AG04449 (cell line): ENCODE measurements around the gene CRAT.
"Not testable (repeated sequence)": the region's sequence is repeated elsewhere in the genome, so short reads cannot be mapped to it uniquely, and the experiment has no call there.

Experiments
- CTCF ChIA-PET: fragments of 350-600 bp; formaldehyde crosslinking; extraction: SDS; loops from one replicate; lab custom pipeline; 2021; ENCODE audit warnings: antibody characterized with exemption; lab: Yijun Ruan, JAX
- POLR2A ChIA-PET: fragments of 400-600, 350-600 bp; formaldehyde crosslinking; extraction: SDS; loops from one replicate; lab custom pipeline; 2020; ENCODE audit warnings: antibody characterized with exemption, inconsistent platforms; lab: Yijun Ruan, JAX
- DNase-seq: peaks from one replicate; pipeline ENCODE4 v3.0.0-alpha.2; 2010; ENCODE audit warnings: low read depth, low spot score
- H3K4me3 ChIP-seq: 2 replicates; pipeline ENCODE4 v1.5.1; 2011; ENCODE audit warnings: low read depth, mild to moderate bottlenecking, control low read depth, low read length
- TF ChIP-seq, protein P1 (sequence below): IDR thresholded peaks from one replicate; pipeline ENCODE4 v1.5.1; 2011; ENCODE audit warnings: mild to moderate bottlenecking, moderate library complexity, low read length, control low read depth, inconsistent platforms; ENCODE audit not compliant: insufficient read depth; ENCODE audit errors: missing control alignments

Gene CRAT

DNA sequence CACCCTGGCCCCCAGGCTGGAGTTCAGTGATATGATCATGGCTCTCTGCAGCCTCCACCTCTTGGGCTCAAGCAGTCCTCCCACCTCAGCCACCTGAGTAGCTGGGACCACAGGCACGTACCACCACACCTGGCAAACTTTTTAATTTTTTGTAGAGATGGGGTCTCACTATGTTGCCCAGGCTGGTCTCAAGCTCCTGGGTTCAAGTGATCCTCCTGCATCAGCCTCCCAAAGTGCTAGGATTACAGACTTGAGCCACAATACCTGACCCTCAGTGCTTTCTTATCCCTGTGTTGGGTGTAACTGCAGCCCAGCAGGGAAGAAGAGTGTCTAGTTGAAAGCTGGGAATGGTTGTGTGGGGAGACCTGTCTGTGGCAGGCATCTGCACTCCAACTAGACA lies 11.5 kb upstream of the CRAT start:
- CTCF ChIA-PET, result interaction anchor here (1.1 to 24.0 kb wide), 6 partner anchors 8 to 504 kb away, joined by 3 to 735 read pairs (median 7); partner anchors contain the start of genes C9orf50 and NTMT1
- POLR2A ChIA-PET, result no interaction called here
- TF ChIP-seq, protein P1, sequence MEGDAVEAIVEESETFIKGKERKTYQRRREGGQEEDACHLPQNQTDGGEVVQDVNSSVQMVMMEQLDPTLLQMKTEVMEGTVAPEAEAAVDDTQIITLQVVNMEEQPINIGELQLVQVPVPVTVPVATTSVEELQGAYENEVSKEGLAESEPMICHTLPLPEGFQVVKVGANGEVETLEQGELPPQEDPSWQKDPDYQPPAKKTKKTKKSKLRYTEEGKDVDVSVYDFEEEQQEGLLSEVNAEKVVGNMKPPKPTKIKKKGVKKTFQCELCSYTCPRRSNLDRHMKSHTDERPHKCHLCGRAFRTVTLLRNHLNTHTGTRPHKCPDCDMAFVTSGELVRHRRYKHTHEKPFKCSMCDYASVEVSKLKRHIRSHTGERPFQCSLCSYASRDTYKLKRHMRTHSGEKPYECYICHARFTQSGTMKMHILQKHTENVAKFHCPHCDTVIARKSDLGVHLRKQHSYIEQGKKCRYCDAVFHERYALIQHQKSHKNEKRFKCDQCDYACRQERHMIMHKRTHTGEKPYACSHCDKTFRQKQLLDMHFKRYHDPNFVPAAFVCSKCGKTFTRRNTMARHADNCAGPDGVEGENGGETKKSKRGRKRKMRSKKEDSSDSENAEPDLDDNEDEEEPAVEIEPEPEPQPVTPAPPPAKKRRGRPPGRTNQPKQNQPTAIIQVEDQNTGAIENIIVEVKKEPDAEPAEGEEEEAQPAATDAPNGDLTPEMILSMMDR, result no peak
- no peak overlapping the region for H3K4me3 ChIP-seq
- DNase-seq, result no peak

DNA sequence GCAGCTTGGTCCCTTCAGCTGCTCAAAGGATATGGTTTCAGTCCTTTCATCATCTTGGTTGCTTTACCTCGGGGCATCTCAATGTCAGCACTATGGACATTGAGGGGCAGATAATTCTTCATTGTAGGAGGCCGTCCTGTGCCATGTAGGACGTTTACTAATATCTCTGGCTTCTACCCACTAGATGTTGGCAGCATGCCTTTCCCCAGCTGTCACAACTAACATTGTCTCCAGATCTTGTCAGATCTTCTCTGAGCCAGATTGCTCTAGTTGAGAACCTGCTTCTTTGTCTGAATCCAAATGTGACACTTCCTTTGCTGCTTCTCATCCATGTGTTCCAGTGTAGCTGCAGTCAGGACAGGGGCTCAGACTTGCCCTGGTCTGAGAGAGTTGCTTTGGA lies 10.9 kb upstream of the CRAT start:
- POLR2A ChIA-PET, result no interaction called here
- CTCF ChIA-PET, result interaction anchor here (1.1 to 24.0 kb wide), 5 partner anchors 9 to 505 kb away, joined by 3 to 735 read pairs (median 7); partner anchors contain the start of genes C9orf50 and NTMT1
- no peak for DNase-seq
- no peak overlapping the region for H3K4me3 ChIP-seq
- TF ChIP-seq, protein P1, result no peak

DNA sequence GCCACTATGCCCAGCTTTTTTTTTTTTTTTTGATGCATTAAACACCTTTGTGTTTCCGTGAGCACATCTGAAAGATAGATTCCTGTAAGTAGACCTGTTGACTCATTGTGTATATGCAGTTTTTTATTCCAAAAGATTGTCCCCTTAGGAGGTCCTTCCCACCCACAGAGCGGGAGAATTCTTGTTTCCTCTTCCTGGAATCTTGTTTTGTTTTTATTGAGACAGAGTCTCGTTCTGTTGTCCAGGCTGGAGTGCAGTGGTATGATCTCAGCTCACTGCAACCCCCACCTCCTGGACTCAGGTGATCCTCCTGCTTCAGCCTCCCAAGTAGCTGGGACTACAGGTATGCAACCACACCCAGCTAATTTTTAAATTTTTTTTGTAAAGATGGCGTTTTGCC lies 8.2 kb upstream of the CRAT start:
- POLR2A ChIA-PET, result no interaction called here
- TF ChIP-seq, protein P1, result no peak
- H3K4me3 ChIP-seq, result no peak overlapping the region
- DNase-seq, result no peak
- CTCF ChIA-PET, result interaction anchor here (1.6 to 9.4 kb wide), 2 partner anchors 15 to 20 kb away, joined by 4 to 100 read pairs; no protein-coding TSS in a partner anchor

DNA sequence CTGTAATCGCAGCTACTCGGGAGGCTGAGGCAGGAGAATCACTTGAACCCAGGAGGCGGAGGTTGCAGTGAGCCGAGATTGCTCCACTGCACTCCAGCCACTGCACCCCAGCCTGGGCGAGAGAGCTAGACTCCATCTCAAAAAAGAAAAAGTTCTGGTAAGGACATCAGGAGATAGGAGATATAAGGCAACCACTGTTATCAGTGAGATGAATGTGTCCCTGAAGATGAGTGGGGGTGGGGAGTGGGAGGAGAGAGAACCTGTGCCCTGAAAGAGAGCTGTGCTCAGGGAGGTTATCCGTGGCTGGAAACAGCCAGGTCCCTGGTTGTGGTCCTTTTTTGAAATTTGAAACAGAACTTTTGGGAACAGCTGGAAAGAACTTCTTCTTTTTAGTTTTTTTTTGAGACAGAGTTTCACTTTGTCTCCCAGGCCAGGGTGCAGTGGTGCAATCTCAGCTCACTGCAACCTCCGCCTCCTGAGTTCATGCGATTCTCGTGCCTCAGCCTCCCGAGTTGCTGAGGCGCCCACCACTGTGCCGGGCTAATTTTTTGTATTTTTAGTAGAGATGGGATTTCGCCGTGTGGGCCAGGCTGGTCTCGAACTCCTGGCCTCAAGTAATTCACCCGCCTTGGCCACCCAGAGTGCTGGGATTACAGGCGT lies 3.2 kb upstream of the CRAT start:
- CTCF ChIA-PET, result interaction anchor here (0.8 to 8.3 kb wide), 10 partner anchors 8 to 511 kb away, joined by 3 to 64 read pairs (median 6); no protein-coding TSS in a partner anchor
- DNase-seq, result no peak
- no peak overlapping the region for H3K4me3 ChIP-seq
- TF ChIP-seq, protein P1, result no peak
- POLR2A ChIA-PET, result no interaction called here

DNA sequence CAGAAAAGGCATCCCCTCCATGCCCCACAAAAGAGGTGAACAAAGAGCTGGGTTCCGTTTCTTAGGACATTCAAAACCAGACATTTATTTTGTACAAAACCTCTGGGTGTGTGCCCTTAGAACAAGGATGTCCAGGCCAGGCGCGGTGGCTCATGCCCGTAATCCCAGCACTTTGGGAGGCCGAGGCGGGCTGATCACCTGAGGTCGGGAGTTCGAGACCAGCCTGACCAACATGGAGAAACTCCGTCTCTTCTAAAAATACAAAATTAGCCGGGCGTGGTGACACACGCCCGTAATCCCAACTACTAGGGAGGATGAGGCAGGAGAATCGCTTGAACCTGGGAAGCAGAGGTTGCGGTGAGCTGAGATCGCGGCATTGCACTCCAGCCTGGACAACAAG lies 1.9 kb upstream of the CRAT start:
- peak overlapping the region; percentile 93 for H3K4me3 ChIP-seq
- DNase-seq, result not testable (repeated sequence)
- CTCF ChIA-PET, result interaction anchor here (0.8 to 8.3 kb wide), 7 partner anchors 9 to 512 kb away, joined by 3 to 64 read pairs (median 7); no protein-coding TSS in a partner anchor
- POLR2A ChIA-PET, result interaction anchor here (0.8 kb wide), 1 partner anchor 28 kb away, joined by 3 read pairs; no protein-coding TSS in a partner anchor

DNA sequence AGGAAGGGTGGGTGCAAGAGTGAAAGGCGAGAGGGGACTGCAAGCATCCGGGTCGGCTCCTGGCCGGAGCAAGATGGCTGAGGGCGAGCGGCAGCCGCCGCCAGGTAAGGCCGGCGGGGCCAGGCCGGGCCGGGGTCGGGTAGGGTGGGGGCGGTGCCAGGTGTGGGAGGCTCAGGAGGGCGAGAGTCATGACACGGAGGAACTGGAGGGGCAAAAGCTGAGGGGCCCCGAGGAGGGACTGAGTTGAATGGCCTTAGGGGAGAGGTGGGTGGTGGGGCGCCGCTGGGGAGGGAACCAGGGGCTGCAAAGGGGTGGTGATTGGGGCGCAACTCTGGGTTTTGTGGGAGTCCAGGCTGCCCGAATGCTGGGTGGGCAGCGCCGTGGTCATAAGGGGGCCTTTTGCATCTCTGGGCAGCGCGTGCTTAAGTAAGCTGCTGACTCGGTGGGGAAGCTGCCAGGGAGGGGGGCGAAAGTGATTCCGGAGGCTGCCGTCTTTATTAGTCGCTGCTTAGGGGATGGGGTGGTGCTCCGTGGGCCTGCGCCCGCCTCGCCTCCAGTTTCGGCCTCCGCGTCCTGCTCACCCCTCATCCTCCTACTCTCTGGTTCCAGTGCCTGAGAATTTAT lies 1.0 kb upstream of the CRAT start:
- TF ChIP-seq, protein P1, result no peak
- CTCF ChIA-PET, result interaction anchor here (1.6 to 8.3 kb wide), 5 partner anchors 10 to 513 kb away, joined by 4 to 64 read pairs (median 7); no protein-coding TSS in a partner anchor
- peak overlapping the region; percentile 93 for H3K4me3 ChIP-seq
- POLR2A ChIA-PET, result interaction anchor here (0.9 to 1.7 kb wide), 3 partner anchors 28 to 66 kb away, joined by 3 to 4 read pairs (median 4); partner anchors contain the start of gene IER5L
- DNase-seq, result no peak
